HEK293 (cell line): Measurements from ENCODE around the gene CLCNKA.
A peak's percentile ranks its signal among the peaks of the same experiment; 100 is the strongest.

Experiments
- CTCF ChIA-PET: fragments of 350-600 bp; formaldehyde crosslinking; extraction: SDS; loops from one replicate; lab custom pipeline; 2021; ENCODE audit warnings: antibody characterized with exemption; lab: Yijun Ruan, JAX
- POLR2A ChIA-PET: fragments of 300-600 bp; formaldehyde crosslinking; extraction: SDS; loops from one replicate; lab custom pipeline; 2020; ENCODE audit warnings: antibody characterized with exemption, inconsistent platforms; lab: Yijun Ruan, JAX
- H3K27ac ChIP-seq: fragments of 200-500 bp; sonication (Bioruptor generic); 2 replicates; pipeline ENCODE4 v1.5.1; 2014; ENCODE audit warnings: low read depth, low read length, control low read depth, inconsistent platforms; ENCODE audit errors: extremely low read depth
- H3K36me3 ChIP-seq, 2 experiments: fragments of 200-500 bp in 1 of 2; sonication (Bioruptor generic) in 1 of 2; 1 replicate in 1 of 2; 2 replicates in 1 of 2; pipeline ENCODE4 v1.5.1; 2014 to 2017; ENCODE audit warnings: inconsistent platforms in 2 of 2, low read length in 2 of 2; ENCODE audit not compliant: control insufficient read depth in 2 of 2, insufficient read depth in 1 of 2
- H3K4me1 ChIP-seq: fragments of 200-500 bp; sonication (Bioruptor generic); 2 replicates; pipeline ENCODE4 v1.5.1; 2014; ENCODE audit warnings: mild to moderate bottlenecking, low read length, inconsistent platforms; ENCODE audit not compliant: control insufficient read depth, insufficient read depth
- H3K4me3 ChIP-seq: 2 replicates; pipeline ENCODE4 v1.5.1; 2011; ENCODE audit warnings: low read depth, mild to moderate bottlenecking, control low read depth, low read length, moderate library complexity
- H3K9me3 ChIP-seq: fragments of 200-500 bp; sonication (Bioruptor generic); 2 replicates; pipeline ENCODE4 v1.5.1; 2014; ENCODE audit warnings: low read depth, low read length, inconsistent platforms; ENCODE audit not compliant: control insufficient read depth, insufficient read depth
- GLIS2 ChIP-seq: fragments of 450-650 bp; formaldehyde crosslinking; IDR thresholded peaks from 2 replicates; pipeline ENCODE4 v1.5.1; 2016; ENCODE audit warnings: missing biosample characterization, missing genetic modification characterization
- PRDM10 ChIP-seq: fragments of 450-650 bp; formaldehyde crosslinking; IDR thresholded peaks from 2 replicates; pipeline ENCODE4 v1.5.1; 2016; ENCODE audit warnings: missing biosample characterization, missing genetic modification characterization
- RBAK ChIP-seq: fragments of 450-650 bp; formaldehyde crosslinking; IDR thresholded peaks from 2 replicates; pipeline ENCODE4 v1.5.1; 2016; ENCODE audit warnings: missing biosample characterization, missing genetic modification characterization
- ZBTB11 ChIP-seq: fragments of 450-650 bp; formaldehyde crosslinking; conservative IDR thresholded peaks from 2 replicates; pipeline ENCODE4 v1.5.1; 2016; ENCODE audit warnings: low read depth, missing biosample characterization, missing genetic modification characterization
- ZBTB17 ChIP-seq: fragments of 450-650 bp; formaldehyde crosslinking; IDR thresholded peaks from 2 replicates; pipeline ENCODE4 v1.5.1; 2016; ENCODE audit warnings: missing biosample characterization, missing genetic modification characterization
- ZBTB7A ChIP-seq: fragments of 450-650 bp; formaldehyde crosslinking; IDR thresholded peaks from 2 replicates; pipeline ENCODE4 v1.5.1; 2016; ENCODE audit warnings: low read depth, missing biosample characterization, missing genetic modification characterization
- ZNF175 ChIP-seq: fragments of 450-650 bp; formaldehyde crosslinking; IDR thresholded peaks from 2 replicates; pipeline ENCODE4 v1.5.1; 2016; ENCODE audit warnings: missing biosample characterization, missing genetic modification characterization
- ZNF292 ChIP-seq: fragments of 450-650 bp; formaldehyde crosslinking; IDR thresholded peaks from 2 replicates; pipeline ENCODE4 v1.5.1; 2016; ENCODE audit warnings: low read depth, missing biosample characterization, missing genetic modification characterization, borderline replicate concordance
- ZNF391 ChIP-seq: fragments of 450-650 bp; formaldehyde crosslinking; IDR thresholded peaks from 2 replicates; pipeline ENCODE4 v1.5.1; 2016; ENCODE audit warnings: low read depth, missing biosample characterization, missing genetic modification characterization, borderline replicate concordance

The CLCNKA gene

GRCh38 chr1:16046842-16047241, 25.0 kb downstream of the CLCNKA start:
- POLR2A ChIA-PET: no interaction called here
- TF ChIP-seq PRDM10 (tag by site-specific recombination) (peak; percentile 57; the same call in 1 of the 2 replicates), GLIS2 (0 out of 2 replicates have a peak, but pooled peaks have one; percentile 12), ZBTB17 (tag by site-specific recombination) (peak; percentile 45; the same call in 1 of the 2 replicates), RBAK (tag by site-specific recombination) (no peak)
- no peak overlapping the region for H3K4me3 ChIP-seq
- no peaks in the 10 kb centered on the region for H3K36me3 ChIP-seq
- CTCF ChIA-PET: interaction anchor here (0.6 kb wide), 1 partner anchor 451 kb away, joined by 3 read pairs; no protein-coding TSS in a partner anchor
- H3K27ac ChIP-seq: no peak overlapping the region
- no peaks in the 10 kb centered on the region for H3K9me3 ChIP-seq
- H3K4me1 ChIP-seq: no peaks in the 10 kb centered on the region

- Histone ChIP-seq H3K9me3 (no peaks in the 10 kb centered on the region), H3K4me3 (no peak overlapping the region), H3K4me1 (no peaks in the 10 kb centered on the region), H3K27ac (no peak overlapping the region), H3K36me3 (no peaks in the 10 kb centered on the region)
- POLR2A ChIA-PET: interaction anchor here (0.6 kb wide), 1 partner anchor 346 kb away, joined by 3 read pairs; no protein-coding TSS in a partner anchor
- TF ChIP-seq PRDM10 (tag by site-specific recombination) (peak; percentile 67), ZBTB11 (no peak)
- CTCF ChIA-PET: interaction anchor here (0.6 kb wide), 1 partner anchor 452 kb away, joined by 3 read pairs; no protein-coding TSS in a partner anchor
These were observed 26.1 kb downstream of the CLCNKA start for GRCh38 chr1:16047791-16048475.

- peak overlapping the region; percentile 14 for H3K4me3 ChIP-seq
- CTCF ChIA-PET: interaction anchor here (0.6 kb wide), 1 partner anchor 77 kb away, joined by 3 read pairs; no protein-coding TSS in a partner anchor
- POLR2A ChIA-PET: interaction anchor here (0.6 kb wide), 1 partner anchor 347 kb away, joined by 3 read pairs; no protein-coding TSS in a partner anchor
- H3K9me3 ChIP-seq: no peaks in the 10 kb centered on the region
- no peak overlapping the region for H3K27ac ChIP-seq
- H3K4me1 ChIP-seq: no peaks in the 10 kb centered on the region
- no peaks in the 10 kb centered on the region for H3K36me3 ChIP-seq
- TF ChIP-seq PRDM10 (tag by site-specific recombination) (peak; percentile 98), ZNF292 (no peak), ZNF391 (tag by site-specific recombination) (no peak), ZBTB7A (no peak), ZNF175 (tag by site-specific recombination) (no peak)
These were observed 26.8 kb downstream of the CLCNKA start for GRCh38 chr1:16048573-16049189.
